ENCODE results near the gene MDM4. TPM values are rescaled to one million over a fixed set of nuclear protein-coding genes. Genes with fewer than 3 reads are reported as not detected.

Gene MDM4
- total RNA-seq, 1 experiment from 2014 or later: 49.6 TPM

- Histone ChIP-seq H3K14ac (ENCODE audit: insufficient read depth, low read length) (no peak overlapping the region), H2AFZ (ENCODE audit: low read length) (no peak overlapping the region), H2BK120ac (ENCODE audit: low read depth, low read length, poor library complexity, severe bottlenecking) (no peak overlapping the region), H2BK5ac (ENCODE audit: insufficient read length, low read length) (no peak overlapping the region), H3K4me2 (ENCODE audit: insufficient read depth, insufficient read length, low read length) (no peak overlapping the region), H4K91ac (ENCODE audit: insufficient read length, low read depth, low read length) (no peak overlapping the region), H3K4ac (ENCODE audit: low read depth, low read length) (no peak overlapping the region), H3K27ac (ENCODE audit: insufficient read length, low read depth, low read length) (no peak overlapping the region), H3K27me3 (ENCODE audit: insufficient read depth, low read length) (no peaks in the 10 kb centered on the region), H3K18ac (ENCODE audit: insufficient read length, low read depth, low read length) (no peak overlapping the region), H3K79me2 (ENCODE audit: insufficient read depth, low read length) (no peaks in the 10 kb centered on the region), H3T11ph (ENCODE audit: low read length) (no peak overlapping the region), H3K4me1 (ENCODE audit: insufficient read depth, low read length) (no peaks in the 10 kb centered on the region), H3K23ac (ENCODE audit: insufficient read length, low read depth, low read length) (no peak overlapping the region), H2AK5ac (ENCODE audit: insufficient read length, low read length) (no peak overlapping the region), H3K79me1 (ENCODE audit: insufficient read depth, low read depth, low read length, poor library complexity, severe bottlenecking) (no peaks in the 10 kb centered on the region), H2BK12ac (ENCODE audit: insufficient read length, low read depth, low read length) (no peak overlapping the region), H3K9ac (ENCODE audit: extremely low read depth, insufficient read length, low read length) (no peak overlapping the region), H2BK15ac (ENCODE audit: low read depth, low read length) (no peak overlapping the region), H4K8ac (replicated peaks; ENCODE audit: insufficient read length, low read depth, low read length) (no peak overlapping the region), H4K5ac (ENCODE audit: insufficient read length, low read depth, low read length) (no peak overlapping the region), H4K20me1 (ENCODE audit: control insufficient read depth, insufficient read depth, insufficient read length) (no peaks in the 10 kb centered on the region), H3K9me3 (ENCODE audit: control insufficient read depth, low read depth, low read length) (no peaks in the 10 kb centered on the region), H2BK20ac (ENCODE audit: low read depth, low read length, poor library complexity, severe bottlenecking) (no peak overlapping the region), H3K23me2 (ENCODE audit: insufficient read length, low read depth, low read length, poor library complexity, severe bottlenecking) (no peaks in the 10 kb centered on the region), H3K56ac (ENCODE audit: insufficient read length, low read depth, low read length) (no peak overlapping the region)
- peaks cover 0 to under 1% (median 0%) of the 10 kb centered on the region in 3 experiments; a peak in 1 of 7 replicates for H3K36me3 Mint-ChIP-seq (ENCODE audit: insufficient read depth in 1 of 3, low read depth in 3 of 3)
- DNase-seq: no peak
- H3K4me3 Mint-ChIP-seq: no peak overlapping the region
- TF ChIP-seq CTCF (conservative IDR thresholded peaks at IDR 0.05): no peak
- peaks cover 3% of the 10 kb centered on the region in 2 experiments; a peak in 3 of 5 replicates for H3K9me3 Mint-ChIP-seq
- peaks cover 1% of the 10 kb centered on the region; the same call in 1 of the 2 replicates for H3K27me3 Mint-ChIP-seq (ENCODE audit: low read depth)
- no peaks in the 10 kb centered on the region for H3K4me1 Mint-ChIP-seq
- H3K27ac Mint-ChIP-seq: no peak overlapping the region
Measured at GRCh38 chr1:204511366-204511765, 4.8 kb upstream of the MDM4 start.

All from H9 (cell line).